AG08396 (cell line): Measurements from ENCODE around the gene LPAR1.

Experiments
- DNase-seq: peaks from one replicate; pipeline ENCODE4 v3.0.0; 2012; ENCODE audit warnings: low spot score, mixed read lengths

The LPAR1 gene

DNA sequence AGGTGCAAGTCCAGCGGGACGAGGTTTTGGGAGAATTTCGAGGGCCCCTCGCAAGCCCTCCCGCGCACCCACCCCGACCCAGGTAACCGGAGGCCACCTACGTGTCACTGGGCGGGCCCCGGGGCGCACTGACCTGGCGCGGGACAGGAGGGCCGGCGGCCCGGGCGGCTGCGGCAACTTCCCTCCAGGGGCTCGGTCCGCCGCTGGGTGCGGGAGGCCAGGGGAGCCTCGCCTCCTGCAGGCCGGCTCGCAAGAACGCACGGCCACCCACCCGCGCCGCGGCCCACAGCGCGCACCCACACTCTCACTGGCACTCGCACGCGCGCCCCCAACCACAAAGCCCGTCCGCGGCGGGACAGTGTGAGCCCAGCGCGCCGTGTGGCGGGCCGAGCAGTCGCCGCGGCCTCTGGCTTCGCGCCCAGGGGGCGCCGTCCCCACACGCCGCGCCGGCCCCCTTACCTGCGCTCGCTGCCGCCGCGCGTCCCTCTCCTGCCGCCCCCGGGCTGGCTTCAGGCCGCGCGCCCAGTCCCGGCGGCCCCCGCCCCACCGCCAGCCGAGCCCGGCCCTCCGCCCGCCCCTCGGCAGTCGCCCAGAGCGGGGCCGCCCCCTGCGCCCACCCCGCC is 451 bp downstream of the LPAR1 start:
- DNase-seq: peak; percentile 42

DNA sequence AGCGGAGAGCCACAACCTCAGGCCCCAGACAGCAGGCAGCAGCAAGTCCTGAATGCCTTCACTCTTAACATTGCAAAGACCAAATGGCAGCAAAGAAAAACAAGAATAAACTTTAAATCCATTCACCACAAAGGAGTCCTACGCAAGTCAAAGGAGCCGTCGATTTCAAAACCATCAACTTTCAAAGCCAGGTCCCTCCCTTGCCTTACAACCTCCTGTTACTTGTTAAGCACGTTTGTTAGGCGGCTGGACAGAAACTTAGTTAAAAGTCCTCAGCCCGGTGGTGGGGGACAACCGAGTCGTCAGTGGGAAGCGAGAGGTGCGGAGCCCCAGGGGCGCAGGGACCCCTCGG is 938 bp downstream of the LPAR1 start:
- no peak for DNase-seq

DNA sequence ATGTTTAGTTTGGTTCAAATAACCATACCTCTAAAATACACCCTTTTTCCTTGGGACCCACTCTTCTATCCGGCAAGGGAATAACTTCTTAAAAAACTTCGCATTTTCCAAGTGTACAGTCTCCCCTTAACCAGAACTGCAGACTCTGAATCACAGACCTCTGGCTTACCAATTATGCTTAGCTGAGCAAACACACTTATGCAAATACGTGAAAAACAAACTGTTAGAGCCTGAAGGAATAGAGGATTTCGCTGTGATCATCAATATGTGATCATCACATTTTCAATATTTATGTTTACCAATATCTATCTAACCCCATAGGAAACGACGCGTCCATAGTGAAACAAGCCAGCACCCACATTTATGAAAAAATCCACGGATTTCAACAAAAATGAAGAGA is 1.3 kb downstream of the LPAR1 start:
- DNase-seq: no peak

DNA sequence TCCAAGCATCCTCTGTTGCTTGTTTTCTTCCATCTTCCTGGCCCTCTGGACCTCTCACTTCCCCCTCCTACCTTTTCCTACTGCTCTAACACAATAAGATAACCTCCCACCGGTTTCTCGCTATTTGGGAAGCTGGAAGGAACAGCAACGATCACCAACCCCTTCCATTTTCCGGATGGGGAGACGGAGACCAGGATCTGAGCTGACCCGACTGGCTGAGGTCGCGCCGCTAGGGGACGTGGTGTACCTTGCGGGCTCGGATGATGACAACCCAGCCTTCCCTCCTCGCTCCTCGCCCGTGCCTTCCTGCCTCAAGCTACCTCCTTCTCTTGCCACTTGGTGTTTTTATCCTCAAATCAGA is 1.9 kb downstream of the LPAR1 start:
- DNase-seq: peak; percentile 45

DNA sequence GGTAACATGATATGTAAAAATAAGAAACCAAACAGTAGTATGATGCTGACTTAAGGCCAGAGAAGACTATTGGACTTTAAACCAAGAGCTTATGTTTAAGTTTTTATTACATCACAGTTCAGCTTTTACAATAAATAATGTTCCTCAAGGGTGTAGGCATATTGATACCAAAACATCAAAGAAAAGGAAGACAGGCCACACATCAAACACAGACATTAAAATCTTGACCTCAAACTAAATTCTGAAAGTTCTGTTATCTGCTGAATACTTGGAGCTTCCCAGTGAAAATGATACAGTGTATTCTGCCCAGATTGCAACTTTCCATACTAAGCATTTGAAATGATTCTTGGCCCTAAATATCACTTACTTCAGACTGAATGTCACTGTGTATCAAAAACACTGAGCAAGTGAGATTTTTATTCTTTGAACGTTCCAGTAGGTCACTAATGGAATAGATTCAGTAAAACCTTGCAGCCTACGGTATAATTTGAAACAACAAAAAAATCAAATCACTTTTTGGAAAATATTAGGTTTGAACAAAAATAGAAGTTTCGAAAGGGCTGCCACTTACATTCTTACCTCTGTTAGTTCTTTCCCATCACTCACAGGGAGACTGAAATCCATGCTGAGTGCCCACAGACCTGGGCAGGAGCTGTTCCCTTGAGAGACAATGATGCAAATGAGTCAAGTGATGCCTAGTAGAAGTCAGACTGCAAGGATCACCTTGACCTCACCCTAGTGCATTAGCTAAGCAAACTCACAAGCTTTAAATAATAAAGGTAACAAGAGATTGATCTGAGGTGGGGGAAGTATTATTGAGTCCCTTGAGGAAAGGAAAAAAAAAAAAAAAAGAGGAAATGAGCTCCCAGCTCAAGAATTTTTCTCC is 2.5 kb downstream of the LPAR1 start:
- DNase-seq: no peak

DNA sequence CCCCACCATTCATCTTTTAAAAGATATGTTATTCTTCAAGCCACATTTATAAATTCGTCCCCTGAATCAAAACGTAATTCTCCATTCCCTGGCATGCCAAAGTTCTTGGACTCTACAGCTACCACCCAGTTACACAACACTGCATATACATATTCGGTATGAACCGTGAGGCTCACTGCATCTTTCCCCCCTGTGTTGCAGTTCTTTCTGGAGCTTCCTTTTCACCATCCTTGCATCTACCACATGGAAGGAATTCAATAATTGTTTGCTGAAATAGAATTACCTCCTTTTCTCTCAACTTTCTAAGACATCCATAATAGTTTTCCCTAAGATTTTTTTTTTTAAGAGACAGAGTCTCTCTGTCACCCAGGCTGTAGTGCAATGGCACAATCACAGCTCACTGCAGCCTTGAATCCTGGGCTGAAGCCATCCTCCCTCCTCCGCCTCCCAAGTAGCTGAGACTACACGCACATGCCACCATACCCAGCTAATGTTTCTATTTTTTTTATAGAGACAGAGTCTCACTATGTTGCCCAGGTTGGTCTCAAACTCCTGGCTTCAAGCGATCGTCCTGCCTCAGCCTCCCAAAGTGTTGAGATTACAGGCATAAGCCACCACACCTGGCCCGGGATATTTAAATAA is 3.3 kb downstream of the LPAR1 start:
- no peak for DNase-seq

DNA sequence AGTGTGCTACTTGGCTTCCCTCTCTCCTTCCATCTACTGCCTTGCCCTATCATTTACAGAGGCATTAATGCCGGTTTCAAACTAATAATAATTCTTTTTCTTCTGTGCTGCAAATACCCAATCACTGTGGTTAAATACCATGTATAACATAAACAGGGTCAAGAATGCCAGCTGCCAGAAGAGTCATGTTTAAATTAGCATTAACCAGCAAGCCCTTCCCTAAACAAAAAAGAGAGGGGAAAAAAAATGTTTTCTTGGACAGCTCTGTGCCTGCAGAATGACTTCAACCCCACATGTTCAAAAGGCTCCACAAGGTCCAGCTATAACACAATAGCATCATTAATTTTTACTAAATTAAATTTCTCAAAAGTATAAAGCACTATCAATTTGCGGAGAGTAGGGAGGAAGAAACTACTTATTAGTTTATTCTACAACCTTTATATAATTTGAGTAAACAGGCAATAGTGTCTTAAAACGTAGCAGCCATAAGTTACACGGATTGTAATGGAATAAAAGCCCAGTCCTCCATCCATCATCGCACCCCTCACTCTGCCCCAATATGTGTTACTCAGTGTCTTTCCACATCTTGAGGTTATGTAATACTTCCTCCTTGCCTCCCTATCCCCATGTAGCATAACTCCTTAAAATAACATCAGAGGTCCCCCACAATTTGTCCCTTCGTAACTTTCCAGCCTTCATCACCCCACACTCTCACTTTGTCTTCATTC is 3.9 kb downstream of the LPAR1 start:
- DNase-seq: no peak

DNA sequence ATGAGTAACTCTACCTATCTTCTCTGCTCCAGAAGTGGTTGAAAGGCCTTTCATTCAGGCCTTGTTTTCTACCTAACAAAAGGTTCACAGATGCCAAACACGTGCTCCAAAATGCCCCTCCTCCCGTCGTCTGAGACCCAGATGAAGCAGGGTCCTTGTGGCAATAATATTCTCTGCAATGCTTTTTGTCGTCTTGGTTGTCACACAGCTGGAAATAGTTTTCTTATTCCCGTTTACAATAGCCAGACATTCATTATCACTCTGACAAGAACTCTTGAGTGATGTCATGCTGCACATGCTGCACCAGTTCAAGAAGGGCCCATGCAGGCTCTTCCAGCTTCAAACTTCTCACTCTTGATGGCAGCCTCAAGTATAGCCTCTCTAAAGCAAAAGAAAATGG is 7.8 kb downstream of the LPAR1 start:
- DNase-seq: no peak

DNA sequence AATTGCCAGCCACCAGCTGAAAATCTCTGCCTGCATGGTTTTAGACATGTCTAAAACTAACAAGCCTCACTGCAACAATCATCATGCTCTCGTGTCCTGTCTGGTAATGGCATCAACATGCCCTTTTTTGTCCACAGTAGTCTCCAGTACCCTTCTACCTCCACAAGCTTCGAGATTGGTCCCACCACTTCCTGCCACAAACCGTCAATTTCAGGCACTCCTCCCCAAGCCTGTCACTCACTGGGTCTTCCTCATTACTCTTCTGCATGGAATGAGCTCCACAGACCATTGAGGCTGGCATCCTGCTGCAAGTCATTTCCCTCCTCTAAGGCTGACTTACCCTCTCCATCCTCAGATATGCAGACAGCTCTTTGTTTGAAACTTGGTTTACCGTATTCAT is 9.0 kb downstream of the LPAR1 start:
- no peak for DNase-seq

DNA sequence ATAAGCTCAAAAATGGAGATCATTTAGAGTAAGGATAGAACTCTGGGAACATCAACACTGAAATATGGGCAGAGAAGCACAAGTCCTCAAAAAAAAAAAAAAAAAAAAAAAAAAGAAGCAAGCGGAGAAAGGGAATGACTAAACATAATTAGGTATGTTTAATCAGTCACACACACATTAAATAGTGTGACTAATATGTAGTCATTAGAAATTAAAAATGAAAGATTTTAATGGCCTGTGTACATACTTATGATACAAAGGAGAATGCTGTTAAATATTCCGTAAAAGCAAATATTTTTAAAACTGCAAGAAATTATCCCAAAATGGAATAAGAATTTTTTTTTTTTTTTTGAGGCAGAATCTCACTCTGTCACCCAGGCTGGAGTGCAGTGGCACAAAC is 10.5 kb downstream of the LPAR1 start:
- no peak for DNase-seq

DNA sequence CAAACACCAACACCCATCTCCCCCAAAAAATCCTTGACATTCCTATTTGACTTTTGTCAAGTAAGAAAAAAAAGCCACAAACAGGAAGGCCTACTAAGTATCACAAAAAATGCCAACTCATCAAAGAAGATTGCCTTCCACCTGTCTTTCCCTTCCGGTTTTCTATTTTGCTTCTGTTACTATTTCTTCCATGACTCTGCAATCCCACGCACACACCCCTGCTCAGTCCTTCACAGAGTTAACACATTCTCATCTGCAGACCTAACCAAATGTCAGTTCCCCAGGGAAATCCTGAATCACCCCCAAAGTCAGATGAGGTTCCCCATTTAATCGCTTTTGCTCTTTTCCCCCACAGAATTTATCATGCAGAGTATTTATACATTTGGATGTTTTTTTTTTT is 15.1 kb downstream of the LPAR1 start:
- no peak for DNase-seq

DNA sequence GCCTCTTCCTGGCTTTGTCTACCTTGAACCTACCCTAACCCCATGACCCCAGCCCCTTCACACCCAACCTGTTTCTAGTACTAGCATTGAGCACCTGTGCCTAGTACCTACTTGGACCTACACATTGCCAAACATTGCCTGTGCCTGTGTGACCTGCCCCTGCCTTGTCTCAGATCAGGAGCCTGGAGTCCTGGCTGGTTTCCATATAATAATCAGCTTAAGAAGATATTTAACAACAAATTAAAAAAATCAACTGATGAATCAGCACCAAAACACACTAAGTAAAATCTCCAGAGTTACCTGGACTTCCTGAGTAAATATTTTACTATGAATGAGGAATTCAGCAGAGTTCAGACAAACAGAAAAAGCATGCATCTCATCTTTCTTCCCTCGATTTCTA is 17.7 kb downstream of the LPAR1 start:
- no peak for DNase-seq

DNA sequence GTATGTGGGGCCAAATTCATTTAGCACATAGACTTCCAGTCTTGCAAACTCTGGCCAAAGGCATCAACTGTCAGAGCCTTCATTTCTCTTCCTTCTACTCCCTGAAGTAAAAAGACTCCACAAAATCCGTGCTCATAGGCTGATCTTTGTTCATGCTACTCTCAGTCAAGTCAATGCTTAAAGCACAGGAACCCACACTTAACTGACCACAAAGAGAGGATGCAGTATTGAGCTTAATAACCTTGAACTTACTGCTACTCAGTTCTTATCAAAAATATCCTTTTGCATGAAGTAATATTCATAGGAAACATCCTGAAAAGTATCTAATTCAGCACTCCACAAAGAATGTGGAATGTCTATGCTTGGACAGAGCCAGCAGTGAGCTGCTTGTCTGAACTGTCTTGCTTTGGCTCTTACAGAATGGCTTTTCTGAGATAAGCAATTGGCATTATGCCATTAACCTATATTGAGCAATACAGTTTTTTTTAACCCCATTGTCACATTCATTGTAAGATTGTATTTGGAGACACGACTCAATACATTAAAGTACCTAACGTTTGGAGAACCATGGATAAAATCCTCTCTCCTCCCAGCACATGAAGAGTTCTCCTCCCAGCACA is 21.7 kb downstream of the LPAR1 start:
- peak; percentile 32 for DNase-seq

DNA sequence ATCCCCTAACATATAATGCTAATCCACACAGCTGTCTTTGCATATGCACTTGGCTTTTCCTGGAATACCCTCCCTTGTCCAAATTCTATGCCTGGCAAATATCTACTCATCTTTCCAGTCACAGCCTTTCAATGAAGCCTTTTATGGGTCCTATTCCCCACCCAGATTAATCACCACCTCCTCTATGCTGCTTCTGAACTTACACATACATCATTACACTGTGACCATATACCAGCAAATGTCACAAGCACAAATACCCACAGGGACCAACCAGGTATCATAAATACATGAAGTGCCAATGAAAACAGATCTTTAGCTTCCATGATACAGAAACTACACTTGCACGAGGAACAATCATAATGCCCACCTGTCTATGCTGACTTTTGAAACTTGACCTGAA is 22.3 kb downstream of the LPAR1 start:
- no peak for DNase-seq

DNA sequence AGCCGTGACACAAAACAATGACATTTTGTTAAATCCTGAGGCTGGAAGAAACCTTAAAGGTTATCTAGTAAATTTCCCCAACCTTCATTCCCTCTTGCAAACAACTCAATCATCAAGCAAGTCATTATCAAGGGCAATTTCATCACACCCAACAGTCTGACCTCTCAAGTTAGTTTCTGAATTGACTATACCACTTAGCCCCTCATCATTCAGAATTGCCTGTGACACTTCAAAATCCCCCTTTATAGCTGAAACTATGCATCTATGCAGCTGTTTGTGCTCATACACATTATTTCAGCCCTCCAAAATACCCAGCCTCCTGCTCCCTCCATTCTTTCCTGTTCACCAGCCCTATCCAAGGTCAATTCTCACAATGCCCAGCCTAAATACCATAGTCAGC is 24.6 kb downstream of the LPAR1 start:
- DNase-seq: no peak

DNA sequence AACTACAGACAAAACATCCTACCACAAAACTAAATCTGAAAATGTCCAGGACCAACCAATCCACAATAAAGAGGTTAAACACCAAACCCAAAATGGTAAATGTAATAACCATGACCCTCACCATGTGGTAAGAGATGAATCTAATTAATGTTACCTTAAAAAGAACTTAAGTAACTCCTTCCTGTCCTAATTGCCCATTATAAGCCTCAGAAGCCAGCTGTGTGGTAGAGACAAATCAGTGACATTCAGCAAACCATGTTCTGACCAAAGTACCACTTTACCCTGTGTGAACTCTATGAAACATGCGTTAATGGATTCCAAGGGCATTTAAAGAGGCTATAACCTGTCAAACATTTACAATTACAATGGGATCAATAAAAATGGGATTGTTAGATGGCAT is 25.0 kb downstream of the LPAR1 start:
- no peak for DNase-seq

DNA sequence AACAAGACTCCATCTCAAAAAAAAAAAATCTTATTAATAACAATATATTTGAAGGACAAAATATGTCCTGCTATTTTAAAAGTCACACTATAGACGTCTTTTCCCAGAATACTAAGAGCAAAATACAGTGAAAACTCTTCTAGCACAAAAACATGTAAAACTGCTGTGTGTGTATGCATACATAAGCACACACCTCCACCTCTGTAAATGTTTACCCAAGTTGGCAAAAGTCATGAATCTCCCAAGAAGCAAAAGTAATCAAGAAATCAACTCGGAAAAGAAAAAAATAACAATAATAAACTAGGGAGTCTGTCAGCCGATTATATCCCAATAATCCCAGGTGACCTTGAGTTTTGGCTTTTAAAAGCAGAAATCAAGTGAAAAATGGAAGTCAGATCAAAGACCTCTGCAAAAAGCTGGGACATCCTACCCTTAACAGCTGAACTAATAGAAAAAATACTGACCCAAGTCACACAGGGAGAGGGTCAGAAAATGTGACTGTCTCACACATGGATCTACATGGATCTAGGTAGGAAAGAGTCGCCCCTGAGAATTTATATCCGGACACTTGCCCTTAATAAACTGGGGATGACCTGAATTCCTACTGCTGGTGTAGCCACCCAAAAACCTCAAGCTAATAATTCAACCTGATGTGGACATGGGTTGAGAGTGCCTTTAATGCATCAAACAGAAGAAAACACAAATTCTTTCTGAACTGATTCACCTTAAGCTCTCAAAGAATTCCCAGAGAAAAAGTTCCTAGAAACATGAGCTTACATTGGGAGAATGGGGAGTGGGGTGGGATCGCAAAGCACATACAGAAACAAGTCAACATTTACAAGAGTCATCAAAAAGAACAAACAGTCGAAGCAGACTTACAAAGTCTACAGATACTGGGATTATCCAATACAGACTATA is 29.9 kb downstream of the LPAR1 start:
- DNase-seq: no peak

DNA sequence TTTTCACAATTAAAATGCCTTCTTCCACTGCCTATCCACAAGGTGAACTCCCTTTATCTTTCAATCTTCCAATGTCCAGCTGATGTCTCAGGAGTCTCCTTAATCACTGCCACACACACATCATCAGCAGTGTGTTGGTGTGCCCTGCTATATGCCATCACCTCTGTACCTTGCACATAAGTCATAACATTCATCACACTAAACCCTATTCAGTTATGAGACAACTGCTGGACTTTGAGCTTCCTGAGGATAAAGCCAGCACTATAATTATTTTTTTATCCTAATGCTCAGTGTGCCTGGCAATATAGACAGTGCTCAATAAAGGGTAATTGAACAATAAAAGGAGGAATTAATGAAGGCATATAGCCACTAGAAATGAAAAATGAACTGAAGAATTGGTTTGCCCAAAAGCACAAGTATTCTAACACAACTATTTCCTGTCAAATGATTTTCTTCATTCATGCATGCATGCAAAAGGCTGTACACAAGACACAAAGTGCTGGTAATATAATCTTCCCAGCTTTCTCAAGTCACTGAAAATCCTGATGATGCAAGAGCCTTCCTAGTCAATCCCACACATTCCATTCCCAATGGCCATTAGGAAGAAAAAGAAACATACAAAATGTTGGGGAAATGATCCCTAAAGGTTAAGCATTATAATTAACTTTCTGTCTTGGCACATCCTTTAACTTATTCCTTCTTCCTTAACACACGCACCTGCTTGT is 32.4 kb downstream of the LPAR1 start:
- no peak for DNase-seq

DNA sequence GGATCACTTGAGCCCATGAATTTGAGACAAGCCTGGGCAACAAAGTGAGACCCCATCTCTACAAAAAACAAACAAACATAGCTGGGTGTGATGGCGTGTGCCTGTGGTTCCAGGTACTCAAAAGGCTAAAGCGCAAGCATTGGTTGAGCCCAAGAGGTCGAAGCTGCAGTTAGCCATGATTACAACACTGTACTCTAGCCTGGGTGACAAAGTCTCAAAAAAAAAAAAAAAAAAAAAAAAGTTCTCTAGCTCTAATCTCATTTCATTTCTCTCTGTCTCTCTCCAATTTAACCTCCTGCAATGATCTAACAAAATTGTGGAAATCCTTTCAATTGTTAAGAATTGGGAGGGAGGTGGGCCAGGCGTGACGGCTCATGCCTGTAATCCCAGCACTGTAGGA is 33.3 kb downstream of the LPAR1 start:
- no peak for DNase-seq

DNA sequence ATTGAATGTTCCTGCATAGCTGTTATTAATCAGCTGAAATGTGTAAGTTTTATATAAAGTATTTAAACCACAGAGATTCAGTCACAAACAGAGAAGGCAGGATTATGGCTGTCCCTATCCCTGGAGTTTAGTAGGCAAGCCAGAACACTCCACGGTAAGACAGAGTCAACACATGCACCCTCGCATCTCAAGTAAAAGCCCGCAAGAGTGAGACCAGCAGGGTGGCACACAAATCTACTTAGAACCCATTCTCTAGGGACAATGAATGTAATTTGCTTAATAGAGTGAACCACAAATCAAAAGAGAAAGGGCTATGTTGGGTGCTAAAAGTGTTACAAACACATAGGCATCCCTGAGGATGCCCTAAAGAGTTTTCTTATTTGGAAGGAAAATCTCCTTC is 35.1 kb downstream of the LPAR1 start:
- no peak for DNase-seq

DNA sequence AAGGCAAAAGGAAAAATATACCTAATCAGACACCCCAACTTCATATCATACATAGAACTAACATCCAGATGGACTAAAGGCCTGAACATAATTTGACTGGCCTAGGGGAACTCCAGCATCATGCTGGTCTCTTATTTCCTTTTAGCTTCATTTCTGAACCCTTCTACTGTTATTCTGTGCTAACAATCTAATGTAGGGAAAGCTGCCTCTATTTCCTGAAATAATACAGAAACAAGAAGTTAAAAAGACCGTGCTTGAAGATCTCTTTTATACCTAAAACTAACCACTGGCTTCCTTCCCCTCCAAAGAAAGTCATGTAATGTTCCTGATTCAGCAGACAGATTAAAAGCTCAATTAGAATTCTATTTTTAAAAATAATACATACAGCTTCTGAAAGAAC is 36.7 kb downstream of the LPAR1 start:
- DNase-seq: no peak
